ENCODE results near the gene ORC5.

The ORC5 gene

GRCh38 chr7:104137971-104138370 lies 69.8 kb downstream of the ORC5 start:
- TF ChIP-seq CTCF (conservative IDR thresholded peaks at IDR 0.05), result no peak
- no peak for TF ChIP-seq ZFX (IDR thresholded peaks at IDR 0.05)
- no peak overlapping the region for H3K27ac ChIP-seq

GRCh38 chr7:104137511-104137910 lies 70.3 kb downstream of the ORC5 start:
- TF ChIP-seq ZFX (IDR thresholded peaks at IDR 0.05) (no peak), CTCF (conservative IDR thresholded peaks at IDR 0.05) (no peak)

GRCh38 chr7:104136981-104137380 lies 70.8 kb downstream of the ORC5 start:
- TF ChIP-seq CTCF (conservative IDR thresholded peaks at IDR 0.05) (no peak), ZFX (IDR thresholded peaks at IDR 0.05) (no peak)
- no peak overlapping the region for H3K27ac ChIP-seq

More at GRCh38 chr7:104137511-104137910, 70.3 kb downstream of the ORC5 start:
- H3K27ac ChIP-seq, result no peak overlapping the region

GRCh38 chr7:104136561-104136960 lies 71.3 kb downstream of the ORC5 start:
- H3K27ac ChIP-seq, result no peak overlapping the region
- TF ChIP-seq ZFX (IDR thresholded peaks at IDR 0.05) (no peak), CTCF (conservative IDR thresholded peaks at IDR 0.05) (no peak)

GRCh38 chr7:104135760-104136558 lies 71.9 kb downstream of the ORC5 start:
- no peak overlapping the region for H3K27ac ChIP-seq
- TF ChIP-seq ZFX (IDR thresholded peaks at IDR 0.05), result no peak
- no peak for TF ChIP-seq CTCF (conservative IDR thresholded peaks at IDR 0.05)

GRCh38 chr7:104133238-104133637 lies 74.6 kb downstream of the ORC5 start:
- no peak overlapping the region for H3K27ac ChIP-seq
- TF ChIP-seq CTCF (conservative IDR thresholded peaks at IDR 0.05), result no peak
- TF ChIP-seq ZFX (IDR thresholded peaks at IDR 0.05), result no peak

GRCh38 chr7:104130726-104131125 lies 77.1 kb downstream of the ORC5 start:
- H3K27ac ChIP-seq, result no peak overlapping the region
- no peak for TF ChIP-seq ZFX (IDR thresholded peaks at IDR 0.05)
- no peak for TF ChIP-seq CTCF (conservative IDR thresholded peaks at IDR 0.05)
